Right lobe of liver (tissue), 6 donors: ENCODE measurements around the gene PLCB2. TPM values are rescaled to one million over a fixed set of nuclear protein-coding genes. Genes with fewer than 3 reads are reported as not detected.
A peak's percentile ranks its signal among the peaks of the same experiment; 100 is the strongest.

Source experiments
- ATAC-seq, 4 donors: fragments of 200-7000 bp; cut with Tn5 transposase; one replicate each; pipeline ENCODE4 v1.9.1; 2020; ENCODE audit warnings: mild to moderate bottlenecking in 4 of 4, moderate library complexity in 4 of 4
- DNase-seq, 3 donors: peaks; one replicate each; pipeline ENCODE4 v3.0.0-alpha.2; 2020
- H3K27ac ChIP-seq, 3 donors: fragments of 200-600 bp; one replicate each; pipeline ENCODE4 v1.8.0; 2022
- H3K27me3 ChIP-seq, 2 donors: fragments of 200-600 bp; one replicate each; pipeline ENCODE4 v1.8.0; 2022
- H3K36me3 ChIP-seq, 4 donors: fragments of 200-600 bp; sonication (generic) in 1 of 4; one replicate each; pipeline versions ENCODE4 v1.5.1 to v1.8.0; 2017 to 2022; ENCODE audit warnings: control low read depth in 1 of 4
- H3K4me1 ChIP-seq, 4 donors: fragments of 200-600 bp; sonication (generic) in 1 of 4; one replicate each; pipeline versions ENCODE4 v1.5.1 to v1.8.0; 2017 to 2022; ENCODE audit warnings: control low read depth in 1 of 4
- H3K4me3 ChIP-seq, 3 donors: fragments of 200-600 bp; one replicate each; pipeline ENCODE4 v1.8.0; 2022
- H3K9me3 ChIP-seq, 4 donors: fragments of 200-600 bp; sonication (generic) in 1 of 4; one replicate each; pipeline versions ENCODE4 v1.5.1 to v1.8.0; 2017 to 2022; ENCODE audit warnings: control low read depth in 1 of 4
- CTCF ChIP-seq, 4 donors: fragments of 200-600 bp in 3 of 4; fragments of 450-650 bp in 1 of 4; IDR thresholded peaks; one replicate each; pipeline versions ENCODE4 v1.5.1 to v1.8.0; 2016 to 2022; ENCODE audit warnings: antibody characterized with exemption in 4 of 4, mild to moderate bottlenecking in 2 of 4
- POLR2A ChIP-seq: fragments of 450-650 bp; IDR thresholded peaks from one replicate; pipeline ENCODE4 v1.6.1; 2017; ENCODE audit warnings: antibody characterized with exemption, mild to moderate bottlenecking
- WGBS: methylation state at CpG from one replicate; pipeline ENCODE4 v1.1.6; 2018; ENCODE audit warnings: low coverage, low lambda C conversion rate; ENCODE audit not compliant: insufficient coverage; ENCODE audit errors: missing lambda C conversion rate; 5-methylcytosine and 5-hydroxymethylcytosine counted together
- intact Hi-C, 2 donors: fragments of 100-400 bp; cut with DNase I; formaldehyde crosslinking; loops; one replicate each; pipeline versions ENCODE4 v1.11.2 to v1.14.1; 2022
- total RNA-seq, 6 experiments: library from RNA; depleted of rRNA in 2 of 6; stranded (reverse); fragments of >200 nt in 2 of 6; fragmentation: NEBNext Ultra II Directional in 3 of 6; extraction: Animal tissue kit (Norgen Biotek cat#: 25700) in 3 of 6; gene quantifications; one replicate each; pipeline versions ENCODE4 v1.1.0 to v1.2.4, GENCODE V29; 2016 to 2023
- donor health status: DM: no; HTN: yes; CAD: no.
- donor health status: DM: no; HTN: no; CAD: no.
- donor health status: DM: no; HTN: no; CAD: no.
- donor health status: DM: no; HTN: yes; CAD: no.
- donor health status: DM: no; HTN: yes; CAD: no.

The PLCB2 gene
- total RNA-seq, 6 experiments from 2014 or later: 5.0 to 18.0 (median 7.2) TPM

GRCh38 chr15:40338921-40339620 is 31.3 kb upstream of the PLCB2 start:
- peaks cover 0 to 26% (median 9%) of the 10 kb centered on the region in 4 donors for H3K4me1 ChIP-seq

GRCh38 chr15:40338041-40338657 is 30.4 kb upstream of the PLCB2 start:
- Histone ChIP-seq H3K9me3 (no peaks in the 10 kb centered on the region), H3K36me3 (no peaks in the 10 kb centered on the region), H3K27me3 (no peaks in the 10 kb centered on the region), H3K27ac (peak overlapping the region in 1 of 3 donors; percentile 13), H3K4me3 (no peak overlapping the region), H3K4me1 (peaks cover 0 to 26% (median 9%) of the 10 kb centered on the region in 4 donors)
- peak; percentile 45 to 70 (median 58) for TF ChIP-seq CTCF (IDR thresholded peaks at IDR 0.05)
- TF ChIP-seq POLR2A: no peak
- intact Hi-C loops: no loop called here
- DNase-seq (peak in 1 of 3 donors; percentile 82), ATAC-seq (peak; percentile 14 to 29 (median 18))
- 20% methylated on average over 6 of the region's 11 CpGs for WGBS

More at GRCh38 chr15:40338921-40339620, 31.3 kb upstream of the PLCB2 start:
- no peak for ATAC-seq
- TF ChIP-seq CTCF (IDR thresholded peaks at IDR 0.05) (no peak), POLR2A (no peak)
- DNase-seq: no peak
- Histone ChIP-seq H3K36me3 (no peaks in the 10 kb centered on the region), H3K27me3 (no peaks in the 10 kb centered on the region), H3K27ac (peak overlapping the region in 2 of 3 donors; percentile 51 to 79), H3K4me3 (no peak overlapping the region), H3K9me3 (no peaks in the 10 kb centered on the region)
- intact Hi-C loops: no loop called here
- 60% methylated on average over 1 of the region's 11 CpGs for WGBS

GRCh38 chr15:40337597-40337996 is 29.9 kb upstream of the PLCB2 start:
- ATAC-seq: no peak
- intact Hi-C loops: no loop called here
- DNase-seq: no peak
- Histone ChIP-seq H3K4me3 (no peak overlapping the region), H3K4me1 (peaks cover 0 to 26% (median 9%) of the 10 kb centered on the region in 4 donors), H3K27me3 (no peaks in the 10 kb centered on the region), H3K9me3 (no peaks in the 10 kb centered on the region), H3K27ac (no peak overlapping the region), H3K36me3 (no peaks in the 10 kb centered on the region)
- TF ChIP-seq POLR2A (no peak), CTCF (IDR thresholded peaks at IDR 0.05) (no peak)
- 60% methylated on average over 1 of the region's 19 CpGs for WGBS

GRCh38 chr15:40336744-40337122 is 29.0 kb upstream of the PLCB2 start:
- H3K36me3 ChIP-seq: no peaks in the 10 kb centered on the region
- ATAC-seq (no peak), DNase-seq (no peak)
- TF ChIP-seq CTCF (IDR thresholded peaks at IDR 0.05) (no peak), POLR2A (no peak)
- intact Hi-C loops: no loop called here
- no peak overlapping the region for H3K4me3 ChIP-seq
- no peak overlapping the region for H3K27ac ChIP-seq
- no peaks in the 10 kb centered on the region for H3K9me3 ChIP-seq
- no peaks in the 10 kb centered on the region for H3K27me3 ChIP-seq
- H3K4me1 ChIP-seq: peaks cover 0 to 26% (median 9%) of the 10 kb centered on the region in 4 donors
- WGBS: 67% methylated on average over 1 of the region's 5 CpGs
